Smooth muscle cell (in vitro differentiated cells): ENCODE measurements around the gene GGT6. TPM values are rescaled to one million over a fixed set of nuclear protein-coding genes. Genes with fewer than 3 reads are reported as not detected.
"Not testable (repeated sequence)": the region's sequence is repeated elsewhere in the genome, so short reads cannot be mapped to it uniquely, and the experiment has no call there.

ENCODE experiments used
- DNase-seq: peaks from one replicate; lab custom pipeline; 2025; ENCODE audit not compliant: unreplicated experiment; lab: John Stamatoyannopoulos, UW
- H2AFZ ChIP-seq: fragments of 200-600 bp; sonication (generic); 2 replicates; pipeline ENCODE4 v1.6.0; 2016; ENCODE audit warnings: antibody characterized with exemption, low read depth, mild to moderate bottlenecking
- H3F3A ChIP-seq: fragments of 200-600 bp; sonication (generic); 2 replicates; pipeline ENCODE4 v1.6.0; 2017; ENCODE audit warnings: antibody characterized with exemption, low read depth
- H3K27ac ChIP-seq: fragments of 200-600 bp; sonication (generic); 2 replicates; pipeline ENCODE4 v1.5.1; 2016; ENCODE audit warnings: low read depth, mild to moderate bottlenecking
- H3K27me3 ChIP-seq: fragments of 200-600 bp; sonication (generic); 2 replicates; pipeline ENCODE4 v1.6.1; 2016; ENCODE audit warnings: low read depth, mild to moderate bottlenecking
- H3K36me3 ChIP-seq: fragments of 200-600 bp; sonication (generic); 2 replicates; pipeline ENCODE4 v1.5.1; 2016; ENCODE audit warnings: low read depth
- H3K4me1 ChIP-seq: fragments of 200-600 bp; sonication (generic); 2 replicates; pipeline ENCODE4 v1.5.1; 2016; ENCODE audit warnings: low read depth
- H3K4me2 ChIP-seq: fragments of 200-600 bp; sonication (generic); 2 replicates; pipeline ENCODE4 v1.6.0; 2016; ENCODE audit warnings: mild to moderate bottlenecking
- H3K4me3 ChIP-seq: fragments of 200-600 bp; sonication (generic); 2 replicates; pipeline ENCODE4 v1.5.1; 2016; ENCODE audit warnings: mild to moderate bottlenecking
- H3K79me2 ChIP-seq: fragments of 200-600 bp; sonication (generic); 2 replicates; pipeline ENCODE4 v1.6.0; 2016; ENCODE audit warnings: low read depth, mild to moderate bottlenecking
- H3K9ac ChIP-seq: fragments of 200-600 bp; sonication (generic); 2 replicates; pipeline ENCODE4 v1.6.0; 2016; ENCODE audit warnings: low read depth
- H3K9me3 ChIP-seq: fragments of 200-600 bp; sonication (generic); replicated peaks from 2 replicates; pipeline ENCODE4 v1.5.1; 2016; ENCODE audit warnings: low read depth
- H4K20me1 ChIP-seq: fragments of 200-600 bp; sonication (generic); 2 replicates; pipeline ENCODE4 v1.6.0; 2016; ENCODE audit warnings: low read depth
- WGBS: methylation state at CpG from one replicate; pipeline ENCODE4 v1.1.7; 2016; ENCODE audit warnings: low lambda C conversion rate; 5-methylcytosine and 5-hydroxymethylcytosine counted together
- polyA plus RNA-seq: library from polyadenylated mRNA; unstranded; fragments of >200 nt; fragmentation: Nextera tagmentation; extraction: Ambion mirVana; gene quantifications from 2 replicates; pipeline ENCODE4 v1.2.1, GENCODE V29; 2016
- total RNA-seq: library from RNA; depleted of rRNA; stranded (reverse); fragments of >200 nt; gene quantifications from 2 replicates; pipeline ENCODE4 v1.2.3, GENCODE V29; 2014
- TF ChIP-seq, protein P1 (sequence below): fragments of 200-600 bp; sonication (generic); IDR thresholded peaks from 2 replicates; pipeline ENCODE4 v1.5.1; 2017; ENCODE audit warnings: borderline replicate concordance, mild to moderate bottlenecking, antibody characterized with exemption; ENCODE audit not compliant: insufficient read depth, poor library complexity, severe bottlenecking

Gene GGT6
- total and polyA plus RNA-seq, 2 experiments from 2014 or later = 0.27 TPM; not detected in 1

DNA sequence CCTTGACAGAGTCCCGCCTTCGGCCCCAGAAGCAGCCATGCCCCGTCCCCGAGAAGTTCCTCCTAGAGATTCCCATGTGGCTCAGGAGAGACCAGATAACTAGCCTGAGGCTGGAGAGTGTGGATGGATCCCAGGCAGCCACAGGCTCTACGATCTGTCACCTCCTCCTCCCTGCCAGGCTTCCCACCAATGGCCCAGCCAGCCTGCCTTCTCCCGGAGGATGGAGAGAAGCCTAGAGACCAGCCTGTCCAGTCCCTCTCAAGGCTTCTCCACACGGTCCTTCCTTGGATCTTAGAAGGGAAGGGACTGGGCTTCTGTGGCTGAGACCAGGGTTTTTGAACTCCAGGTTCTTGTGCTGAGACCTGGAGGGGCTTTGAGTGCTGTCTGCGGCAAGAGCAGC lies 22.3 kb upstream of the GGT6 start:
- DNase-seq = no peak
- no peaks in the 10 kb centered on the region for H4K20me1 ChIP-seq
- WGBS = 53% methylated on average over 8 of the region's 8 CpGs
- H3K27ac ChIP-seq = no peak overlapping the region
- no peak overlapping the region for H3K9ac ChIP-seq
- no peak overlapping the region for H2AFZ ChIP-seq
- H3K4me1 ChIP-seq = no peaks in the 10 kb centered on the region
- no peak overlapping the region for H3K4me2 ChIP-seq
- peaks cover 11% of the 10 kb centered on the region for H3F3A ChIP-seq
- H3K9me3 ChIP-seq = no peaks in the 10 kb centered on the region
- peaks cover 7% of the 10 kb centered on the region for H3K79me2 ChIP-seq
- no peaks in the 10 kb centered on the region for H3K27me3 ChIP-seq
- TF ChIP-seq, protein P1, sequence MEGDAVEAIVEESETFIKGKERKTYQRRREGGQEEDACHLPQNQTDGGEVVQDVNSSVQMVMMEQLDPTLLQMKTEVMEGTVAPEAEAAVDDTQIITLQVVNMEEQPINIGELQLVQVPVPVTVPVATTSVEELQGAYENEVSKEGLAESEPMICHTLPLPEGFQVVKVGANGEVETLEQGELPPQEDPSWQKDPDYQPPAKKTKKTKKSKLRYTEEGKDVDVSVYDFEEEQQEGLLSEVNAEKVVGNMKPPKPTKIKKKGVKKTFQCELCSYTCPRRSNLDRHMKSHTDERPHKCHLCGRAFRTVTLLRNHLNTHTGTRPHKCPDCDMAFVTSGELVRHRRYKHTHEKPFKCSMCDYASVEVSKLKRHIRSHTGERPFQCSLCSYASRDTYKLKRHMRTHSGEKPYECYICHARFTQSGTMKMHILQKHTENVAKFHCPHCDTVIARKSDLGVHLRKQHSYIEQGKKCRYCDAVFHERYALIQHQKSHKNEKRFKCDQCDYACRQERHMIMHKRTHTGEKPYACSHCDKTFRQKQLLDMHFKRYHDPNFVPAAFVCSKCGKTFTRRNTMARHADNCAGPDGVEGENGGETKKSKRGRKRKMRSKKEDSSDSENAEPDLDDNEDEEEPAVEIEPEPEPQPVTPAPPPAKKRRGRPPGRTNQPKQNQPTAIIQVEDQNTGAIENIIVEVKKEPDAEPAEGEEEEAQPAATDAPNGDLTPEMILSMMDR = no peak
- H3K4me3 ChIP-seq = no peak overlapping the region
- H3K36me3 ChIP-seq = no peaks in the 10 kb centered on the region

DNA sequence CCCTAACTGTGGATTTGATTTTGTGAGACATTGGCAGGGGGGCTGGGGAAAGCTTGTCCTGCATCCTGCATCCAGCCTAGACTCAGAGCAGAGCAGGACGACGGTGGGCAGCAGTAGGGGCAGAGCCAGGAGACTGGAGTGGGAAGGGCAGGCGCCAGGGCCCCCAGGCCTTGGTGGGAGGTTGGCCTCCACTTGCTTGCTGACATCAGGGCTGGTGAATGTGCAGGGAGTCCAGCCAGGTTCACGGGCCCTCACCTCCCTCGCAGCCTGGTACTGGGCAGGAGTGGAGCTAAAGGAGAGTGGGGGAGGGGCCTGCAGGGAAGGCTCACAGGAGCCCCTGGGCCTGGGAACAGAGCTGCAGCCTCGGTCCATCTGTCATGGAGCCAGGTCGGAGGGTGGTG lies 21.7 kb upstream of the GGT6 start:
- Histone ChIP-seq H3K36me3 (no peaks in the 10 kb centered on the region), H3K79me2 (peaks cover 7% of the 10 kb centered on the region), H2AFZ (no peak overlapping the region), H3K4me1 (peaks cover 5% of the 10 kb centered on the region), H3F3A (peaks cover 7% of the 10 kb centered on the region), H4K20me1 (no peaks in the 10 kb centered on the region), H3K27ac (no peak overlapping the region), H3K9me3 (no peaks in the 10 kb centered on the region), H3K9ac (no peak overlapping the region), H3K4me2 (no peak overlapping the region), H3K4me3 (no peak overlapping the region), H3K27me3 (no peaks in the 10 kb centered on the region)
- WGBS = 80% methylated on average over 7 of the region's 7 CpGs
- TF ChIP-seq, protein P1 = no peak
- DNase-seq = no peak

DNA sequence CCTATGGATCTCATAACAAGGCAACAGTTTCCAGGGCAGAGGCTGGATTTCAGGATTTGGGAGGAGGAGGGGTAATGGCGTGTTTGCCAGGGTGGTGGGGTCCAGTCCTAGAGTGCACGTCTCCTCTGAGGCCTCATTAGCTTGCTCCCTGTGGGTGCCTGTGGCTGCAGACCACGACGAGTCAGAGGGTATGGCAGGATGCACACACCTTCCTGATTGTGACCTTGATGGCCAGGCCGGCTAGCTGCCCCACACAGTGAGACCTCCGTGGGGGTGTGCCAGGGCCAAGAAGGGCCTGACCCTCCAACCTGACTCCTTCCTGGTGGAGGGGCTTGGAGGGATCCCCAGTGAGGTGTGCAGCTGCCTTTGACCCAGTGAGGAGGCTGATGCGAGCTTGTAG lies 19.9 kb upstream of the GGT6 start:
- Histone ChIP-seq H4K20me1 (no peaks in the 10 kb centered on the region), H2AFZ (no peak overlapping the region), H3K9ac (no peak overlapping the region), H3K4me3 (no peak overlapping the region), H3K9me3 (no peaks in the 10 kb centered on the region), H3K27me3 (no peaks in the 10 kb centered on the region), H3K4me1 (peaks cover 19% of the 10 kb centered on the region), H3F3A (peaks cover 7% of the 10 kb centered on the region), H3K36me3 (no peaks in the 10 kb centered on the region), H3K79me2 (peaks cover 7% of the 10 kb centered on the region), H3K27ac (no peak overlapping the region), H3K4me2 (no peak overlapping the region)
- TF ChIP-seq, protein P1 = no peak
- WGBS = 69% methylated on average over 7 of the region's 7 CpGs
- DNase-seq = no peak

DNA sequence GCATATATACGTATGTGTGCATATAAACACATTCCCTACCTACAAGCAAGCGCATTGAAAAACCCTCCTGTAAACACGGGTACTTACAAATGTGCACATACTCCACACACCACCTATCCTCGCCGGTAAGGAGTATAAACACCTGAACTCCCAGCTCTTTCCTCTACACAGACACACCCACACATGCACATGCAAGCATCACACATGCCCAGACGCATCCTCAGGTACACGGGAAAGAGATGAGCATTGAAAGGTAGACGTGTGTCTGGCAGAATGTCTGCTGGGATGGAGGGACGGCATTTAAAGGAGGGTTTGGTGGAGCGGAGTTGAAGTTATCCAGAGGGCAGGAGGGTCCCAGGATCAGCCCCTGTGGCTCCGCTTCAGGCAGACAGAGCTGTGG lies 19.3 kb upstream of the GGT6 start:
- 87% methylated on average over 11 of the region's 11 CpGs for WGBS
- Histone ChIP-seq H3K4me2 (no peak overlapping the region), H2AFZ (no peak overlapping the region), H3K9ac (no peak overlapping the region), H3K4me1 (peaks cover 19% of the 10 kb centered on the region), H3K27ac (no peak overlapping the region), H3K4me3 (no peak overlapping the region), H3K36me3 (no peaks in the 10 kb centered on the region), H3F3A (peaks cover 7% of the 10 kb centered on the region), H4K20me1 (no peaks in the 10 kb centered on the region), H3K27me3 (no peaks in the 10 kb centered on the region), H3K79me2 (peaks cover 7% of the 10 kb centered on the region), H3K9me3 (no peaks in the 10 kb centered on the region)
- TF ChIP-seq, protein P1 = no peak
- DNase-seq = no peak

DNA sequence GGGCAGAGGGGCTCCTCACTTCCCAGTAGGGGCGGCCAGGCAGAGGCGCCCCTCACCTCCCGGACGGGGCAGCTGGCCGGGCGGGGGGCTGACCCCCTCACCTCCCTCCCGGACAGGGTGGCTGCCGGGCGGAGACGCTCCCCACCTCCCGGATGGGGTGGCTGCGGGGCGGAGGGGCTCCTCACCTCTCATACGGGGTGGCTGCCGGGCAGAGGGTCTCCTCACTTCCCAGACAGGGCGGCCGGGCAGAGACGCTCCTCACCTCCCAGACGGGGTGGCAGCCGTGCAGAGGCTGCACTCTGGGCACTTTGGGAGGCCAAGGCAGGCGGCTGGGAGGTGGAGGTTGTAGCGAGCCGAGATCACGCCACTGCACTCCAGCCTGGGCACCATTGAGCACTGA lies 18.0 kb upstream of the GGT6 start:
- not testable (repeated sequence) for H3F3A ChIP-seq, H3K79me2 ChIP-seq, DNase-seq, H3K36me3 ChIP-seq, H3K9ac ChIP-seq, H4K20me1 ChIP-seq, H3K9me3 ChIP-seq, H3K4me3 ChIP-seq, H3K27ac ChIP-seq, H3K4me2 ChIP-seq, H2AFZ ChIP-seq, H3K27me3 ChIP-seq
- peaks cover 19% of the 10 kb centered on the region for H3K4me1 ChIP-seq
- 99% methylated on average over 16 of the region's 24 CpGs for WGBS
